Endothelial cell of umbilical vein (primary cell): Measurements from ENCODE around the gene ANKMY1. TPM values are rescaled to one million over a fixed set of nuclear protein-coding genes. Genes with fewer than 3 reads are reported as not detected.

Experiments used
- BruUV-seq: library from RNA; stranded (reverse); fragments of 400-500 nt; replicated peaks from 2 replicates; lab custom pipeline; 2021; lab: Mats Ljungman, UMichigan
- CTCF ChIA-PET: fragments of 300-600, 350-600 bp; sonication (Branson Sonifier 250); formaldehyde crosslinking; loops from one replicate; lab custom pipeline; 2021; ENCODE audit warnings: antibody characterized with exemption, inconsistent platforms; lab: Charles Lee
- POLR2A ChIA-PET: fragments of 300-600, 350-600 bp; sonication (Branson Sonifier 250); formaldehyde crosslinking; loops from one replicate; lab custom pipeline; 2021; ENCODE audit warnings: antibody characterized with exemption, inconsistent platforms; lab: Charles Lee
- DNase-seq: peaks from one replicate; pipeline ENCODE4 v3.0.0-alpha.2; 2011; ENCODE audit warnings: low read depth, low spot score
- FAIRE-seq: peaks from 2 replicates; lab custom pipeline; 2011; peaks lifted over from hg19 to GRCh38; lab: Jason Lieb, UNC
- H2AFZ ChIP-seq: 2 replicates; pipeline ENCODE4 v1.6.0; 2012; ENCODE audit warnings: low read depth, low read length, control low read depth, inconsistent platforms
- H3K27ac ChIP-seq: 2 replicates; pipeline ENCODE4 v1.5.1; 2011; ENCODE audit warnings: low read depth, mild to moderate bottlenecking, control low read depth, low read length, moderate library complexity; ENCODE audit not compliant: insufficient read depth
- H3K27me3 ChIP-seq, 2 experiments: 2 replicates each; pipeline versions ENCODE4 v1.6.0 to v1.6.1; 2011; ENCODE audit warnings: low read length in 2 of 2, mixed read lengths in 1 of 2; ENCODE audit not compliant: control insufficient read depth in 2 of 2, insufficient read depth in 2 of 2
- H3K36me3 ChIP-seq, 2 experiments: 2 replicates in 1 of 2; 3 replicates in 1 of 2; pipeline ENCODE4 v1.5.1; 2011; ENCODE audit warnings: low read length in 2 of 2, mild to moderate bottlenecking in 1 of 2, moderate library complexity in 1 of 2; ENCODE audit not compliant: control insufficient read depth in 2 of 2, insufficient read depth in 2 of 2; ENCODE audit errors: extremely low read depth in 1 of 2
- H3K4me1 ChIP-seq: 3 replicates; pipeline ENCODE4 v1.5.1; 2011; ENCODE audit warnings: mild to moderate bottlenecking, low read length; ENCODE audit not compliant: control insufficient read depth, insufficient read depth; ENCODE audit errors: extremely low read depth
- H3K4me2 ChIP-seq: 2 replicates; pipeline ENCODE4 v1.6.1; 2011; ENCODE audit warnings: low read length, control low read depth, mixed read lengths; ENCODE audit not compliant: insufficient read depth
- H3K4me3 ChIP-seq, 3 experiments: fragments of 200-600 bp in 1 of 3; sonication (generic), shearing (Covaris generic) in 1 of 3; replicated peaks in 1 of 3; 2 replicates each; pipeline ENCODE4 v1.5.1; 2011 to 2016; ENCODE audit warnings: control low read depth in 3 of 3, low read length in 3 of 3, mild to moderate bottlenecking in 2 of 3, inconsistent platforms in 1 of 3, low read depth in 1 of 3, moderate library complexity in 1 of 3; ENCODE audit not compliant: insufficient read depth in 1 of 3
- H3K79me2 ChIP-seq: 2 replicates; pipeline ENCODE4 v1.6.0; 2012; ENCODE audit warnings: low read length, inconsistent platforms; ENCODE audit not compliant: control insufficient read depth, insufficient read depth
- H3K9ac ChIP-seq: replicated peaks from 2 replicates; pipeline ENCODE3; 2011; ENCODE audit warnings: low read length, control low read depth; ENCODE audit not compliant: insufficient read depth; ENCODE audit errors: extremely low read depth
- H3K9me1 ChIP-seq: replicated peaks from 3 replicates; pipeline ENCODE4 v1.6.0; 2011; ENCODE audit warnings: mild to moderate bottlenecking, low read length; ENCODE audit not compliant: control insufficient read depth, insufficient read depth; ENCODE audit errors: extremely low read depth
- H3K9me3 ChIP-seq: replicated peaks from 2 replicates; pipeline ENCODE4 v1.5.1; 2012; ENCODE audit warnings: low read length, inconsistent platforms; ENCODE audit not compliant: control insufficient read depth, insufficient read depth
- H4K20me1 ChIP-seq: replicated peaks from 2 replicates; pipeline ENCODE3; 2011; ENCODE audit warnings: mild to moderate bottlenecking, low read length; ENCODE audit not compliant: control insufficient read depth, insufficient read depth; ENCODE audit errors: extremely low read depth
- CTCF ChIP-seq, 2 donors: IDR thresholded peaks; 1 replicate in 1 of 2; 2 replicates in 1 of 2; pipeline ENCODE4 v1.5.1; 2011; ENCODE audit warnings: low read length in 2 of 2, mild to moderate bottlenecking in 2 of 2, moderate library complexity in 2 of 2, control low read depth in 1 of 2, inconsistent platforms in 1 of 2, low read depth in 1 of 2; ENCODE audit not compliant: insufficient read depth in 1 of 2; ENCODE audit errors: extremely low read depth in 1 of 2
- EZH2 ChIP-seq: IDR thresholded peaks from 2 replicates; pipeline ENCODE4 v1.6.1; 2012; ENCODE audit warnings: borderline replicate concordance, low read depth, mild to moderate bottlenecking, moderate library complexity, low read length, inconsistent platforms; ENCODE audit not compliant: severe bottlenecking
- FOS ChIP-seq: IDR thresholded peaks from 2 replicates; pipeline ENCODE4 v1.6.1; 2011; ENCODE audit warnings: mild to moderate bottlenecking, low read length, moderate library complexity, borderline replicate concordance; ENCODE audit not compliant: insufficient read depth
- GATA2 ChIP-seq: IDR thresholded peaks from 2 replicates; pipeline ENCODE4 v1.7.0; 2011; ENCODE audit warnings: low read depth, mild to moderate bottlenecking, moderate library complexity, mixed read lengths, low read length; ENCODE audit not compliant: insufficient read length, insufficient read depth
- JUN ChIP-seq: IDR thresholded peaks from 2 replicates; pipeline ENCODE4 v1.6.1; 2011; ENCODE audit warnings: borderline replicate concordance, low read depth; ENCODE audit not compliant: insufficient read length, insufficient read depth
- MAX ChIP-seq: IDR thresholded peaks from 2 replicates; pipeline ENCODE4 v1.6.1; 2011; ENCODE audit not compliant: insufficient read depth, insufficient read length
- MYC ChIP-seq: IDR thresholded peaks from one replicate; pipeline ENCODE4 v1.6.1; 2011; ENCODE audit warnings: mild to moderate bottlenecking, low read depth, low read length
- POLR2A ChIP-seq: IDR thresholded peaks from 2 replicates; pipeline ENCODE4 v1.6.1; 2012; ENCODE audit warnings: low read depth, mild to moderate bottlenecking, control low read depth, low read length
- POLR2AphosphoS5 ChIP-seq: IDR thresholded peaks from 2 replicates; pipeline ENCODE4 v1.6.1; 2012; ENCODE audit warnings: low read depth, mild to moderate bottlenecking, control low read depth, low read length, moderate library complexity; ENCODE audit not compliant: insufficient read depth
- dilution Hi-C: fragments of 300-500 bp; cut with MboI; formaldehyde crosslinking; loops from one replicate; pipeline ENCODE4 v1.15.0; 2019; ENCODE audit warnings: low sequenced_read_pairs; ENCODE audit not compliant: extremely low pct_ligation_motif_present
- intact Hi-C: fragments of 100-400 bp; cut with micrococcal nuclease; formaldehyde crosslinking; loops from one replicate; pipeline ENCODE4 v1.10.0; 2022
- polyA plus RNA-seq, 4 experiments: library from polyadenylated mRNA; depleted of rRNA in 3 of 4; stranded (reverse) in 3 of 4; unstranded in 1 of 4; fragments of >200 nt; gene quantifications; 2 replicates each; pipeline versions ENCODE4 v1.2.1 to v1.2.3, GENCODE V29; 2011 to 2012; ENCODE audit warnings: missing spikeins in 1 of 4
- total RNA-seq: library from RNA; stranded (reverse); gene quantifications from 2 replicates; pipeline ENCODE4 v1.2.3, GENCODE V29; 2021

The ANKMY1 gene
- total and polyA plus RNA-seq, 2 donors (not counting 3 experiments of a cell fraction or from before 2014, with no cell fraction given), result 9.0 to 16.0 TPM

- H3K9me1 ChIP-seq, result no peaks in the 10 kb centered on the region
- H4K20me1 ChIP-seq, result no peaks in the 10 kb centered on the region
- ChIA-PET POLR2A (no interaction called here), CTCF (no interaction called here)
- no peaks in the 10 kb centered on the region for H3K9me3 ChIP-seq
- intact Hi-C loops (no loop called here), dilution Hi-C loops (no loop called here)
- no peak overlapping the region for H3K27ac ChIP-seq
- no TSS peak for BruUV-seq
- no peak overlapping the region for H3K9ac ChIP-seq
- H3K4me2 ChIP-seq, result no peak overlapping the region
- no peaks in the 10 kb centered on the region for H3K4me1 ChIP-seq
- no peak overlapping the region for H2AFZ ChIP-seq
- peaks cover 0 to 4% of the 10 kb centered on the region in 2 experiments for H3K27me3 ChIP-seq
- H3K79me2 ChIP-seq, result no peaks in the 10 kb centered on the region
- TF ChIP-seq EZH2, result no peak
- no peak for TF ChIP-seq POLR2A
- no peak for TF ChIP-seq MYC
- TF ChIP-seq JUN, result no peak
- TF ChIP-seq GATA2, result no peak
- no peak for TF ChIP-seq MAX
- no peak for TF ChIP-seq CTCF (IDR thresholded peaks at IDR 0.05; ENCODE audit: extremely low read depth in 1 of 2, insufficient read depth in 1 of 2, low read depth in 1 of 2, low read length in 2 of 2)
- no peak for TF ChIP-seq POLR2AphosphoS5
- TF ChIP-seq FOS, result no peak
- FAIRE-seq, result no peak
- DNase-seq, result no peak
- H3K4me3 ChIP-seq, result no peak overlapping the region
- no peaks in the 10 kb centered on the region for H3K36me3 ChIP-seq
Measured at GRCh38 chr2:240448387-240449274, 109.2 kb downstream of the ANKMY1 start.
